Epidermal melanocyte (primary cell): ENCODE data around the gene HOXC11.
A peak's percentile ranks its signal among the peaks of the same experiment; 100 is the strongest.

Experiments
- DNase-seq: peaks from one replicate; pipeline ENCODE4 v3.0.0; 2011; ENCODE audit warnings: low spot score; ENCODE audit not compliant: insufficient read length

The HOXC11 gene

DNA sequence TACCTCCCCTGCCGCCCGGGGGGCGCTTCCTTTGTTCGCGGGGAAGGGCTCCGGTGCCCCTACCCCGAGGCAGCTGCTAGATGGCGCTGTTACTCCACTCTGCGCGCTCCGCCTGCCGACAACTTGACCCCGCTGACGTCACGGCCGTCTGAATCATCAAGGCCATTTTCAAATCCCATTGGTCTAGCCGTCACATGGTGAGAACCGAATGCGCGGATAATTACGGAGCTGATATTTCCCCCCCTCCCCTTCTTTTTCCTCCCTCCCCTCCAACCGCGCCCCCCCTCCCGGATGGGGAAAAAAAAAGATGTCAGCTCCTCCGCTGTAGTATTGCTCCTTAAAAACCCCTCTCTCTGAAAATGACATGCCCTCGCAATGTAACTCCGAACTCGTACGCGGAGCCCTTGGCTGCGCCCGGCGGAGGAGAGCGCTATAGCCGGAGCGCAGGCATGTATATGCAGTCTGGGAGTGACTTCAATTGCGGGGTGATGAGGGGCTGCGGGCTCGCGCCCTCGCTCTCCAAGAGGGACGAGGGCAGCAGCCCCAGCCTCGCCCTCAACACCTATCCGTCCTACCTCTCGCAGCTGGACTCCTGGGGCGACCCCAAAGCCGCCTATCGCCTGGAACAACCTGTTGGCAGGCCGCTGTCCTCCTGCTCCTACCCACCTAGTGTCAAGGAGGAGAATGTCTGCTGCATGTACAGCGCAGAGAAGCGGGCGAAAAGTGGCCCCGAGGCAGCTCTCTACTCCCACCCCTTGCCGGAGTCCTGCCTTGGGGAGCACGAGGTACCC is 12.2 kb downstream of the HOXC11 start, which contains the start of gene HOXC10:
HOXC10 (plus strand) TSS at position 246 of the 791 bp plus-strand sequence; CDS start at position 360, 114 bp downstream.
- peak; percentile 98 for DNase-seq

DNA sequence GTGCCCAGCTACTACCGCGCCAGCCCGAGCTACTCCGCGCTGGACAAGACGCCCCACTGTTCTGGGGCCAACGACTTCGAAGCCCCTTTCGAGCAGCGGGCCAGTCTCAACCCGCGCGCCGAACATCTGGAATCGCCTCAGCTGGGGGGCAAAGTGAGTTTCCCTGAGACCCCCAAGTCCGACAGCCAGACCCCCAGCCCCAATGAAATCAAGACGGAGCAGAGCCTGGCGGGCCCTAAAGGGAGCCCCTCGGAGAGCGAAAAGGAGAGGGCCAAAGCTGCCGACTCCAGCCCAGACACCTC is 12.7 kb downstream of the HOXC11 start:
- DNase-seq: no peak

DNA sequence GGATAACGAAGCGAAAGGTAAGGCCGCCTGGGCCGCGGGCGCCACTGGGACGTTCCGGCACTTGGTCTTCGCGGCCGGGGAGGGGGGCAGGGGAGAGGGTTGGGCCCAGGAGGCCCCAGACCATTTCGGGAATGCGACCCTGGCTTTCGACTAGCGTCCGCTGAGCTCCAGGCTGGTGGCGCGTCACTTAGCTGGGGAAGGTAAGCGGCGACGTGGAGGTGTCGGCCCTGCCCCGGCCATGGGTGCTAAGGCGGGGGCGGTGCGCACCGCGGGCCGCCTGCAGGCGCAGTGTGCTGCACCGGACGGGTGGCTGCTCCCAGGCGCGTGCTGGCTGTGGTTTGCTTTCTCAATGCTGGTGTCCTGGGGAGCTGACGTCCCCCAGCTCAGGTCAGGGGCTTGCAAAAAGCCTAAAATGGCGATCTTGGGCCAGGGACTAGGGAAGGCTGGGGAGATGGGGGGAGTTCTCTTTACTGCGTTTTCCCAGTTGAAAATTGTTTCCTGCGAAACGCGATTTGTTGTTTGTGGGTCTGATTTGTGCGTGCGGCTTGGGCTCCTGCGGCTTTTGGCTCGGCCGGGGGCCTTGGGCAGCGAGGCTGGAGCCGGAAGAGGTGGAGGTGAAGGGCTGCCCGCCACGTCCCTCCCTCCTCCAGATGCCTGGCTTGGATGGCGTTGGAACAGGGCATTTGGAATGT is 13.2 kb downstream of the HOXC11 start:
- no peak for DNase-seq

DNA sequence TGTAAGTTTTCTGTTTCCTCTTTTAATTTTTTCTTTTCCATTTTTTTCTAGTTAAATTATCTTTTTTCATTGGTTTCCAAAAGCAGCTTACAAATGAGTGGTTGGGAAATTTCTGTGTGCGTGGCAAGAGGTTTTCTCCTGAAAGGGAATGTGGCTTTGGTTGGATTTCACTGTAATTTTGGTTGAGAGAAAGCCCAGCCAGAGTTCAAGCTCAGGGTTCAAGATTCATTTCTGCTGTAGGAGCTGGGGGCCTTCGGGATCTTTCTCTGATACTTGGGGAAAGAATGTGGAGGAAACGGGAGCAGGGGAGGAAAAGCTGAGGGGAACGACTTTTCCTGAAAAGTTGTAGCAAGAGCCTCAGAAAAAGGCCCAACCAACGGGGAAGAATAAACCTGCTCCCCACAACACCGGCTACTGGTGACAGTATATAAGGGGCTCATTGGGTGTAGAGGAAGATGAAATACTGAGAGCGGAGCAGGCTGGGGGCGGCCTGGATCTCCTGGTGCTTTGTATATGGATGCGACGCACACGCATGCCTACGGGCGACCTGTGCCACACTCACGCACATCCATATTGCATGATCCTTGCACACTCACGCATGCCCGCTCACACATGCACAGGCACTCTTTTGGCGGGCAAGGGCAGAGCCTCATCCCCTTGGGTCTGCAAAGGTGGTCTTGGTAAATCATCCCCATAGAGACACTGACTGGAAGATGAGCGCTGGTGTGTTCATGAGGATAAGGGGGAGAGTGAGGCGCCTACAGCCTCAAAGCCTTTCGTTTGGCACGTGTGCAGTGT is 14.0 kb downstream of the HOXC11 start:
- DNase-seq: no peak

DNA sequence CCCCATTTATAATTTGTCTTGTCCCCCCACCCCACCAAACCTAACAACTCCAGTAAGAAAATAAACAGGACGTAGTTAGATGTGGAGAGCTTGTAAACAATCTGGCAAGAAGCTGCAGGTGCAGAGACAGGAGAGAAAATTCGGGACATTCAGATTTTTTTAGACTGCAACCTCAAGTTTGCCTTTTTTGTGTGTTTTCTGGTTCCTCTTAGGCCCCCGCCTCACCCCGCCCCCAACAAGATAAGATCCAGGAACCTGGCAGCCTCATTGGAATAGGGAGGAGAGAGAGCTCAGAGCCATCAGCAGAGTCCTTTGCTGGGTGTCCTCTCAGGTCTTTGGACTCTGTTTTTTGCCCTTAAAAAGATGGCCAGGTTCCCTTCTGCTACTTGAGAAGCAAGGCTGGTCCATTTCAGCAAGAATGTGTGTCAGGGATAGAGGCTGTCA is 14.9 kb downstream of the HOXC11 start:
- DNase-seq: no peak

DNA sequence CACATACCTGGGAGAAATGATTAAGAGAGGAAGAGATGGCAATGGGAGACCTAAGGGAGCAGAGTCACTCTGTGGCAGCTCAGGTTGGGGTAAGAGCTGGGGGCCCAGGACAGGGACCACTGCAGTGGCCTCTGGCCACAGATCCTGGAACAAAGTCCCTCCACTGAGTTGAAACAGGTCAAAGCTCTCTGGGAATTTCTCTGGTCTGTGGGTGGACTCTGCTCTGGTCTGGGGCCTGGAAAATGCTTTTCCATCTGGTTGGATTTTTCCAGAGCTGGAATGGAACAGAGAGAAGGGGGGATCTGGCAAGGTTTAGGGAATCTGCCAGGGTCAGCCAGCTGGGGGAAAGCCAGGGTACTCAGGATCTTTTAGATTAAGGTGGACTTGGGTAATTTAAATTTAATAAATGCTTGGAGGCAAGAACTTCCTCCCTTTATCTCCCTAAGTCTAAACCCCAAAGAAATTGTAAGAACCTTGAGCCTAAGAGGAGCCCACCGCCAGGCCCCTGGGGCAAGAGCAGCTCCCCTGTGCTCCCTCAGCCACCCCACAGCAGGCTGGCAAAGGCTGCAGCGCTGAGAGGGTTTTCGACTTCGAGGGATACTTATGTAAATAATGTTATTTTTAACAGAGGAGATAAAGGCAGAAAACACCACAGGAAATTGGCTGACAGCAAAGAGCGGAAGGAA is 15.8 kb downstream of the HOXC11 start:
- no peak for DNase-seq

DNA sequence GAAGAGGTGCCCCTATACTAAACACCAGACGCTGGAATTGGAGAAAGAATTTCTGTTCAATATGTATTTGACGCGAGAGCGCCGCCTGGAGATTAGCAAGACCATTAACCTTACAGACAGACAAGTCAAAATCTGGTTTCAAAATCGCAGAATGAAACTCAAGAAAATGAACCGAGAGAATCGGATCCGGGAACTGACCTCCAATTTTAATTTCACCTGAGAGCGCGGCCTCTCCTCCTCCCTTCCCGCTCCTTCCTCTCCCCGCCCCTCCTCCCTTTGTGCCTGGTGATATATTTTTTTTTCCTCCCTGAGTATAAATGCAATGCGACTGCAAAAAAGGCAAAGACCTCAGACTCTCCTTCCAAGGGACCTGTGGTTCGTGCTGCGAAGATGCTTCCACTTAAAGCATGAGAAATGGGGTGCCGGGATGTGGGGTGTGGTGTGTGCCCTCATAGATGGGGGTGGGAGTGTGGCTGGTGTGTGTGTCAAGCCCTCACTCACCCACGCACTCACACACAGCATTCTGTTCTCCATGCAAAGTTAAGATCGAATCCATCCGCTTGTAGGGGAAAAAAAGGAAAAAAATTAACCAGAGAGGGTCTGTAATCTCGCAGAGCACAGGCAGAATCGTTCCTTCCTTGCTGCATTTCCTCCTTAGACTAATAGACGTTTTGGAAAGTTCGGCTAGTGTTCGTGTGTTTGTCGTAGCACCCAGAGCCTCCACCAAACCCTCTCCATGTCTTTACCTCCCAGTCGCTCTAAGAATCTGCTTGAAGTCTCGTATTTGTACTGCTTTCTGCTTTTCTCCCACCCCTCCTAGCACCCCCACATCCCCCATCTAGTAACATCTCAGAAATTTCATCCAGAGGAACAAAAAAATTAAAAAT is 16.5 kb downstream of the HOXC11 start:
- no peak for DNase-seq

DNA sequence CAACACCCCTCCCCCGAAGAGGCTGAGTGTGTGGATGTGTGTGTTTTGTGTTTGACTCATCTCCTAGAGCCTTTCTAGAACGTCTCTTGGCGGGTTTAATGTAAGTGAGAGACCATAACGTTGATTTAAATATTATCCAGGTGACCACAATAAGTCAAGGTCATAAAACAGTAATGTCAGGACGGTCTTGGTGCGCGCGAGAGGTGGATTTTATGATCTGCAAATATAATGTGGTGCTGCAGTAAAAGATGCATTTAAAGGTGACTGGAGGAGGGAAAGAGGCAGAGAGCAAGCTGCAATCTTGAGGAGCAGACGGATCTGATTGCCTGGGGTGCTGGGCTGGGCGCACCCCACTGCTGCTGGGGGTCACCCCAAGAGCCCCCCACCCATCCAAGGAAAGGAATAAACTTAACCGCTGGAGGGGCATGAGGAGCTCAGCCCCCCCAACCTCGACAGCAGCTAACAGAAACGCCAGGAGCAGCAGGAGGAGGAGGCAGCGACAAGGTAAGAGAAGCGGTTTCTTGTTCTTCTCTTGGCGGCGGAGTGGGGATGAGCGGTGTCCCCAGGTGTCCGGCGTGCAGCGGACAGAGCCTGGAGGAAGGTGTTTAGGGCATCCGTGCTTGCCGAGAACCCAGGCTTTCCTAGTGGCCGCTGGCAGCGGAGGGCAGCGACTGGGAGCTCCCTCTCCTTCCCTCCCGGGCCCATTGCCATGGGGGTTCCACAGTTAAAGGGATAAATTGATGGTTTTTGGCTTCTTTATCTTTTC is 17.6 kb downstream of the HOXC11 start:
- DNase-seq: no peak

DNA sequence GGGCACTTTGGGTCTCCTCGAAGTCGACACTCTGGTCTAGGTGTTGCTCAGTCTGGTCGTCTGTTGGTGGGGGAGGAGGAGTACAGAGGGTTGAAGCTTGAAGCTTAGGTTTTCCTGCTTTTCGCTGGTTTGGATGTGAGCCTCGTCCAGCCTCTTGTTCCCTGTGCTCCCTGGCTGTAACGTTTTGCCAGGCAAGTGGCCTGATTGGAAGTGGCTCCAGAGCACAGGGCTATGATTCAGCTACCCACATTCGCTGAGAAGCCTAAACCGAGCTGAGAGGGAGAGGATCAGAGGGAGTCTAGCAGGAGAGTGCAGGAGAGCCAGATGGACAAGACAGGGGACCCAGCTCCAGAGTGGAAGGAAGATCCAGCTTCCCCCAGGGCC is 18.1 kb downstream of the HOXC11 start:
- no peak for DNase-seq

DNA sequence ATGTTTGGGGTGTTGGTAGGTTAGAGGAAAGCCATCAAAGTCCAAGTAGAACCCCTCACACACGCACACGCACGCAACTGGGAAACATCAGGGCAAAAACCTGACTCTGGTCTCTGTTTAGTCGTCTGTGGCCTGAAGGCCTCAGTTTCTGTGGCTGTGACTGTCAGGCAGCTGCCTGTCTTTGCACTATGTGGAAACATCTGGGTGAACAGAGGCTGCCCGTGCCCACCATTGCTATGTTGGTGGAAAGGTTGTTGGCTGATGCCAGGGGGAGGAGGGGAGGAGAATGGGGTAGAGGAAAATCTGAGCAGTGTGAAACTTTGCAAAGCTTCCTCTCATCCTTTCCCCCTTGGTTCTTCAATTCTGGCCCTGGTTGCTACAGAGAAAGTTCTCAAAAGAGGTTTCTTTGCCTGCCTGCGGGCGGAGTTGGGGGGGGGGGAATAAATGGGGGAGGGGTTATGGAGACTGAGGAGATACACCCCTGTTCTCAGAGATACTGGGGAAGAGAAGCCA is 19.5 kb downstream of the HOXC11 start:
- no peak for DNase-seq

DNA sequence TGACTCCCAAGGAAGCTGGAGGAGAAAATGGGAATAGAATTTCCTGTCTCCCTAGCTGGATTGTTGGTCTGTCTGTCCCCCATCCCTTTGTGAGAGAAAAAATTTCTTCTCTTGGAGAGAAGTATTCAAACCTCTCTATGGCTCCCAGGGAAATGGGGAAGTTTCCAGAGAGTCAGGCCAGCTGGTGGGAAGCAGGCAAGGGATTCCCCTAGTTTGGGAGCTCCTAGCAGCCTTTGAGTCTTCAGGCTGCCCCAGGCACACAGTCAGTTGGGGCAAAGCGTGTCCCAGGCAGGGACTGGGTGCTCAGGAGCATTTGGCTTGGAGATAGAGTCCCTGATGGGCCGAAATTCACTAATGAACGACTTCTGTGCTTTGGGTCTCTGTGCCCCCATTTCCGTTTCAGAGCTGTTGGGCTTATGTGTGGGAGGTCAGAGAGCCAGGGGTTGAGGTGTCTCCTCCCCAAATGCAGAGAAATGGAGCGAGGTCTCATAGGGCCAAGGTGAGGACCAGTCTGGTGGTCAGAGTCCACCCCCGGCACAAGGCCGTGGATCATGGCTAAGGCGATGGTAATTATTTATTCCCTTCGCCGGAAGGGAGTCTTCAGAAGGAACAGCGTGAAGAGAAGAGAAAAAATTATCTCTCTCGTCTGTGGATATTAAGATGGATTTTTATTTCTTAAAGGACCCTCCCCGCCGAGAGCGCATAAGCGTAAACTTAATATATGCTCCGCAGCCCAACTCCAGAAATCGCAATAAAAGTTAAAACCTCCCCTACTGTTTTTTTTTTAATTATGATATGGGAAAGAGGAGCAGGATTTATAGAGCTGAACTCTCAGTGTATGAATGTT is 20.5 kb downstream of the HOXC11 start:
- no peak for DNase-seq

DNA sequence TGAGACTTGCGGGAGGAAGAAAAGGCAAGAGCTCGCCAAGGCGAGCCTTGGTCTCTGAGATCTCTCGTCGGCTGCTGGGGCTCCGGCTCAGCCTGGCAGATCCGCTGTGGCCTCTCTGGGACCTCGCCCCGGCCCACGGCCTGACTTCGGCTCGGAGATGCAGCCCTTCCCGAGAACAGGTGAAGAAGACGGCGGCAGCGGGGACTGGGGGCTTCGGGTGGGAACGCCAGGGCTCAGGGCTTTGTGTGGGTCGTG is 21.0 kb downstream of the HOXC11 start:
- DNase-seq: no peak

DNA sequence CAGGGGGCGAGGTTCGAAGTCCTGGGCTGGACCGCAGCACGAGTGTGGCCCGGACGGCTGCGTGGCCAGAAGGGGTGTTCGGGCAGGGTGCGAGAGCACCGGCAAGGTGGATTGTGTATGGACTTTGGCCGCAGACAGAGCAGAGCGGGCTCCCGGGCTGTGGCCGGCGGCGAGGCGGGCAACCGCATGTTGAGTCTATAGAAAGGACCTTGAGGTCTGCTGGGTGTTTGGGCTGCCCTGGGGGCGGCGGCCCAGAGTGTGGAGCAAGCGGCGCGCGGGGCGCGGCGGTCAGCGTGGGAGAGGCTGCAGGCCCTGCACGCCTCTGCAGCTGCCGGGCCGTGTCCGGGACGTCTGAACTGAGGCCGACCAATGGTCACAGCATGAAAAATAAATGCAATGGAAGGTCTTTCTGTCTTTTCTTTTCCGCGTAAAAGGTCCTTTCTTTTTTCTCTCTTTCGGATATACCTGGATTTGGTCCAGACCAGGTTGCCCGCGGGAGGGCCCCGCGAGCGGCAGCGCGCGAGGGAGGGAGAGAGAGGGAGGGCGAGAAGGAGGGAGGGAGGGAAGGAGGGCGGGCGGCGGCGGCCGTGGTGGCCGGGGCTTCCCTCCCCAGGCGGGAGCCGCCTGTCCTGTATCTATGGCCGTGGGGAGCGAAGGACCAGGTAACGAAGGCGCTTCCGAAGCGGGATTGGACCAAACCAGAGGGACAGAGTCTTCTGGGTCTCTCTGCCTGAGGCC is 21.5 kb downstream of the HOXC11 start:
- DNase-seq: no peak

DNA sequence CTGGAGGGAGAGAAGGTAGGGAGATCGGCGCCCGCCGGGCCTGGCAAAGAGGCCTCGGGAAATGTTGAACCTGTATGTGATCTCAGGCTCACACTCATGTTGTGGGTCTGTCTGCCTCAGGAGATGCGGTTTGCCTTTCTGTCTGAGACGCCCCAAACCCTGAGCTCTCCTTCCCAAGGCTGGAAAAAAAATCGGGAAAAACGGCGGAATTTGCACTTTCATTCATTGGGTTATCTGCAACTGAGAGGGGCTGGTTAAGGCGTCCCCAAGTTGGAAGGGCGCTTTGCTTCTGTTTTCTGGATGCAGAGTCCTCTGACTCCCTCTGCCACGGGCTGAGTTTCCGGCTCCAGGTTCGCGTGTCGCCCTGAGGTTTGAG is 22.1 kb downstream of the HOXC11 start:
- DNase-seq: no peak

DNA sequence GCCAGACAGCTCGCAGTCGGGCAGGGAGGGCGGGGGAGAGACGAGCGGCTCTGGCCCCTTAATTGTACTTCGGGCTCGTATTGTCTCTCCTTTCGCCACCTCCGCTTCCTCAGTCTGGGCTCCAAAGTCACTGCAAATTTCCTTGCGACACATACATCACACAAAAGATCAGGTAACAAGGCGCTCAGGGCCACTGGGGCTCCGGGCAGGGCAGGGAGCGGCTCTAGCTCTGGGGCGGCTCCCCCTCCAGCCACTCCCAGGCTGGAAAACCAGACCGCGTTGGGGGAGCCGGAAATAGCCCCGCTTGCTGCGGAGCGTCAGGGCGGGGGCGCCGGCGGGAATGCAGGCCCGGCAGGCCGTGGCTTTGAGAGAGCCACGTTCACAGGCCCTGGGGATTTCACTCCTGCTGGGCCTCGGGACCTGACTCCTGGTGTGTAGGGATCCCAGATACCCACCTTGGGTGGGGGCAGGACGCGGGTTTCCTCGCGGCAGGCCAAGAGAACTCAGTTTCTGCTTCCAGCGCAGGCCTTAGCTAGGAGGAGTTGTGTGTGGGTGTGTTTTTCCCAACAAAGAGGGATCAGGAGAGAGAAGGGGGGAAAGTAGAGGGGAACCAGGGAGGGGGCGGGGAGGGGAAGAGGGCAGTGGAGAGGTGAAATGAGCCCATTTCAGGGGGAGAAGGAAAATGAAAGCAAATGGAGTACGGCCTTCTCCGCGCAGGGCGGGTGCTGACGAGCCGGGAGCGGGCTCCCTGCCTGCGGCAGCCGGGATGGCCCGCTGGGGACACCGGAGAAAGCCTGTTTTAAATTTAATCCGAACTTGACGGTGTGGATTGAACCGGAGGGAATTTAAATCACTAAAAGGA is 22.7 kb downstream of the HOXC11 start:
- DNase-seq: no peak

DNA sequence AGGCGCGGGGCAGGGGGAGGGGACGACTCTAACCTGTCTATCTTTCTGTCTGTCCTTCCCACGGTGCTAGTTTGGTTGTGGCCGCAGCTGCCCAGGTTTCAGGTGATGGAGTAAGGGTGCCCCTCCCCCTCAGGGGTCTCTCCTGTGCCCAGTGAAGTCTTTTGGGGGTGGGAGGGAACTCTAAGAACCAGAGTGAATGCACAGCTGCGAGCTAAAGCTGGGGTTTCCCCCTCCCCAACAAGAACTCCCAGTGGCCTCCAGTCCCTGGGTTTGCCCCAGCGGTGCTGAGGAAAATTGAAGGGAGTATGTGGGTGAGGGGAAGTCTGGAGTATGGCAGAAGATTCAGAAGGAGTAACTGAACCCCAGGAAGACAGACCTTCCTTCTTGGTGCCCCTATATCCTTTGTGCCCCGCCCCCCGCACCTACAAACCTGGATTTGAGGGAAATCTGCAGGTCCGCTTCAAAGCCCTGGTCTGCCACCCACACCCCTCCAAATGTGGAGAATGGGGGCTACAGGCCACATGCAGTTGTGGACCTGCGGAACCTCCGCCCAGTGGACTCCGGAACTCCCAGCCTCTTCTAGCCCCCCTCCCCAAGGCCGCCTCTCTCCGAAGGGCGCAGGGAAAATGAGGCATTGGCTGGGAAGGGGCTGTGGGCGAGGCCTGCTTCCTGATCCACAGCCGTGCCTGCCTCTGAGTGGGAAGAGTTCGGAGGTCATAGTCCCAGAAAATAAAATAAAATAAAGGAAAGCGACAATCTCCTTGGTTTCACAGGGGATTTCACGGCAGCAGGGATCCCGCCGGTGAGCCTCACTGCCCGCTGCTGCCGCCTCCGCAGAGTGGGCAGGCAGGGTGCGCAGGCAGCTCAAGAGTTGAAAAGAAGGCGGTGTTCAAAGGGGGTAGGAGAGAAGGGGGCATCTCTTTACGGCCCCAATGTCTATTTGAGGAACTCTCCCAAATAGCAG is 23.6 kb downstream of the HOXC11 start:
- DNase-seq: no peak
